ENCODE results near the gene MC3R. TPM values are rescaled to one million over a fixed set of nuclear protein-coding genes. Genes with fewer than 3 reads are reported as not detected.
"Not testable (repeated sequence)": the region's sequence is repeated elsewhere in the genome, so short reads cannot be mapped to it uniquely, and the experiment has no call there.

The MC3R gene
- total RNA-seq, 1 experiment from 2014 or later: not detected

DNA sequence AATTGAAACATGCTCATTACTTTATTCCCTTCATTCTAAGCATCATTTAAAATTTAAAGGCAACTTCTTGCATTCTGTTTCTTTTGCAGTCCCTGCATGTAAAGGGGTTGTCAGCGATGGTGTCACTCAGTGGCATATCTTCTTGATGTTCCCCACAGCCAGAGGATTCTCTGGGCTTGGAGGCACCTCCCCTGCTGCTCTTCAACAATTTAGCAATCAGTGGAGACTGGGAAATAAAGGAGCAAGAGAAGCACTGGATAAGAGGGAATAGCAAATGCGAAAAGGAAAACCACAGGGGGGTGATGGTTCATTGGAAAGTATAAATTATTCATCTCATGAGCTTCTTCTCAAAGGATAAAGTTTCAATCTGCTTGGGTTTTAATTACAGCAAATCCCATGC, 30.7 kb upstream of the MC3R start:
- Histone ChIP-seq H3T11ph (ENCODE audit: low read length) (no peak overlapping the region), H3K79me2 (ENCODE audit: insufficient read depth, low read length) (no peaks in the 10 kb centered on the region), H3K23ac (ENCODE audit: insufficient read length, low read depth, low read length) (no peak overlapping the region), H3K56ac (ENCODE audit: insufficient read length, low read depth, low read length) (no peak overlapping the region), H2BK120ac (ENCODE audit: low read depth, low read length, poor library complexity, severe bottlenecking) (no peak overlapping the region), H3K9me3 (ENCODE audit: control insufficient read depth, low read depth, low read length) (peaks cover 89% of the 10 kb centered on the region), H2AFZ (ENCODE audit: low read length) (no peak overlapping the region), H3K4me2 (ENCODE audit: insufficient read depth, insufficient read length, low read length) (no peak overlapping the region), H4K5ac (ENCODE audit: insufficient read length, low read depth, low read length) (no peak overlapping the region), H3K27me3 (ENCODE audit: insufficient read depth, low read length) (no peaks in the 10 kb centered on the region), H3K18ac (ENCODE audit: insufficient read length, low read depth, low read length) (no peak overlapping the region), H3K27ac (ENCODE audit: insufficient read length, low read depth, low read length) (no peak overlapping the region), H3K14ac (ENCODE audit: insufficient read depth, low read length) (no peak overlapping the region), H3K79me1 (ENCODE audit: insufficient read depth, low read depth, low read length, poor library complexity, severe bottlenecking) (no peaks in the 10 kb centered on the region), H2BK12ac (ENCODE audit: insufficient read length, low read depth, low read length) (no peak overlapping the region), H2AK5ac (ENCODE audit: insufficient read length, low read length) (no peak overlapping the region), H2BK15ac (ENCODE audit: low read depth, low read length) (no peak overlapping the region), H3K4ac (ENCODE audit: low read depth, low read length) (no peak overlapping the region), H3K4me1 (ENCODE audit: insufficient read depth, low read length) (no peaks in the 10 kb centered on the region), H2BK20ac (ENCODE audit: low read depth, low read length, poor library complexity, severe bottlenecking) (no peak overlapping the region), H4K20me1 (ENCODE audit: control insufficient read depth, insufficient read depth, insufficient read length) (no peaks in the 10 kb centered on the region), H2BK5ac (ENCODE audit: insufficient read length, low read length) (no peak overlapping the region), H4K91ac (ENCODE audit: insufficient read length, low read depth, low read length) (no peak overlapping the region), H3K9ac (ENCODE audit: extremely low read depth, insufficient read length, low read length) (no peak overlapping the region), H3K23me2 (ENCODE audit: insufficient read length, low read depth, low read length, poor library complexity, severe bottlenecking) (no peaks in the 10 kb centered on the region), H4K8ac (replicated peaks; ENCODE audit: insufficient read length, low read depth, low read length) (no peak overlapping the region)
- no CpG with 5 or more reads among the region's 2 CpGs for WGBS (ENCODE audit: extremely low coverage, insufficient read length, low lambda C conversion rate)
- peak; percentile 37 for DNase-seq
- no peak overlapping the region for H3K4me3 Mint-ChIP-seq
- TF ChIP-seq, protein P1, sequence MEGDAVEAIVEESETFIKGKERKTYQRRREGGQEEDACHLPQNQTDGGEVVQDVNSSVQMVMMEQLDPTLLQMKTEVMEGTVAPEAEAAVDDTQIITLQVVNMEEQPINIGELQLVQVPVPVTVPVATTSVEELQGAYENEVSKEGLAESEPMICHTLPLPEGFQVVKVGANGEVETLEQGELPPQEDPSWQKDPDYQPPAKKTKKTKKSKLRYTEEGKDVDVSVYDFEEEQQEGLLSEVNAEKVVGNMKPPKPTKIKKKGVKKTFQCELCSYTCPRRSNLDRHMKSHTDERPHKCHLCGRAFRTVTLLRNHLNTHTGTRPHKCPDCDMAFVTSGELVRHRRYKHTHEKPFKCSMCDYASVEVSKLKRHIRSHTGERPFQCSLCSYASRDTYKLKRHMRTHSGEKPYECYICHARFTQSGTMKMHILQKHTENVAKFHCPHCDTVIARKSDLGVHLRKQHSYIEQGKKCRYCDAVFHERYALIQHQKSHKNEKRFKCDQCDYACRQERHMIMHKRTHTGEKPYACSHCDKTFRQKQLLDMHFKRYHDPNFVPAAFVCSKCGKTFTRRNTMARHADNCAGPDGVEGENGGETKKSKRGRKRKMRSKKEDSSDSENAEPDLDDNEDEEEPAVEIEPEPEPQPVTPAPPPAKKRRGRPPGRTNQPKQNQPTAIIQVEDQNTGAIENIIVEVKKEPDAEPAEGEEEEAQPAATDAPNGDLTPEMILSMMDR (conservative IDR thresholded peaks at IDR 0.05): no peak
- H3K9me3 Mint-ChIP-seq: peaks cover 92 to 100% of the 10 kb centered on the region in 2 experiments
- H3K27me3 Mint-ChIP-seq (ENCODE audit: low read depth): peaks cover 5% of the 10 kb centered on the region
- 0 out of 7 replicates have a peak overlapping the region, but pooled peaks of 1 of the 3 experiments have one; percentile 48 for H3K27ac Mint-ChIP-seq
- H3K36me3 Mint-ChIP-seq (ENCODE audit: insufficient read depth in 1 of 3, low read depth in 3 of 3): peaks cover 5 to 41% (median 9%) of the 10 kb centered on the region in 3 experiments; a peak in 6 of 7 replicates
- no peaks in the 10 kb centered on the region for H3K4me1 Mint-ChIP-seq

DNA sequence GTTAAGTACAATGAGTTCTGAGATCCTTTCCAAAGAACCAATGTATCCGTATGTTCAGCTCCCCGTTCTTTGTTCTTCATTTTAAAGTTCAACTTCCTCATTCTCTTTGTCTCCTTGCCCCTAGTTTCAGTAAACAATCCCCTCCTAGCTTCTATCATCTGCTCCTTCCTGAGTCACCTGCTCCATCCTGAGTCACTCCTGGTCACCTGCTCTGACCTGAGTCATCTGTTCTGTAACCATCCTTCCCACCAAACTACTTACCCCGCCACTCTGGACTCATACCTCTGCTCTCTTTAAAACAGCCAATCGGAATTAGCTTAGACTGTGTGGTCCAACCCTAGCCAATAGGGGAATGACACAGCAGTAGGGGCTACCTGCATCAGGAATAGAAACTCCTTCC, 27.3 kb upstream of the MC3R start:
- DNase-seq; H3T11ph ChIP-seq (ENCODE audit: low read length); H2BK120ac ChIP-seq (ENCODE audit: low read depth, low read length, poor library complexity, severe bottlenecking); H3K56ac ChIP-seq (ENCODE audit: insufficient read length, low read depth, low read length); H2BK12ac ChIP-seq (ENCODE audit: insufficient read length, low read depth, low read length); H2BK15ac ChIP-seq (ENCODE audit: low read depth, low read length); H3K27me3 ChIP-seq (ENCODE audit: insufficient read depth, low read length); H3K27ac Mint-ChIP-seq; H2BK5ac ChIP-seq (ENCODE audit: insufficient read length, low read length); H3K18ac ChIP-seq (ENCODE audit: insufficient read length, low read depth, low read length); H4K20me1 ChIP-seq (ENCODE audit: control insufficient read depth, insufficient read depth, insufficient read length); H3K23ac ChIP-seq (ENCODE audit: insufficient read length, low read depth, low read length); H4K5ac ChIP-seq (ENCODE audit: insufficient read length, low read depth, low read length); H2BK20ac ChIP-seq (ENCODE audit: low read depth, low read length, poor library complexity, severe bottlenecking); H3K4me3 Mint-ChIP-seq; H3K4me1 ChIP-seq (ENCODE audit: insufficient read depth, low read length); H3K4me1 Mint-ChIP-seq; H3K9ac ChIP-seq (ENCODE audit: extremely low read depth, insufficient read length, low read length); H4K91ac ChIP-seq (ENCODE audit: insufficient read length, low read depth, low read length); H3K79me2 ChIP-seq (ENCODE audit: insufficient read depth, low read length); H3K14ac ChIP-seq (ENCODE audit: insufficient read depth, low read length); H3K27me3 Mint-ChIP-seq (ENCODE audit: low read depth); H3K27ac ChIP-seq (ENCODE audit: insufficient read length, low read depth, low read length); H3K23me2 ChIP-seq (ENCODE audit: insufficient read length, low read depth, low read length, poor library complexity, severe bottlenecking); H2AK5ac ChIP-seq (ENCODE audit: insufficient read length, low read length); H4K8ac ChIP-seq (replicated peaks; ENCODE audit: insufficient read length, low read depth, low read length); H3K4ac ChIP-seq (ENCODE audit: low read depth, low read length); H3K79me1 ChIP-seq (ENCODE audit: insufficient read depth, low read depth, low read length, poor library complexity, severe bottlenecking); H3K4me2 ChIP-seq (ENCODE audit: insufficient read depth, insufficient read length, low read length); H2AFZ ChIP-seq (ENCODE audit: low read length): not testable (repeated sequence)
- H3K9me3 ChIP-seq (ENCODE audit: control insufficient read depth, low read depth, low read length): peaks cover 94% of the 10 kb centered on the region
- Mint-ChIP-seq H3K36me3 (ENCODE audit: insufficient read depth in 1 of 3, low read depth in 3 of 3) (peaks cover 2 to 35% (median 6%) of the 10 kb centered on the region in 3 experiments; a peak in 6 of 7 replicates), H3K9me3 (peaks cover 95 to 100% of the 10 kb centered on the region in 2 experiments)
- WGBS (ENCODE audit: extremely low coverage, insufficient read length, low lambda C conversion rate): no CpG with 5 or more reads among the region's 4 CpGs

Measured in H9 (cell line).